Endodermal cell (in vitro differentiated cells): ENCODE data around the gene CIT. TPM values are rescaled to one million over a fixed set of nuclear protein-coding genes. Genes with fewer than 3 reads are reported as not detected.

Experiments
- DNase-seq: peaks from one replicate; pipeline ENCODE4 v3.0.0-alpha.2; 2017
- H3K27ac ChIP-seq: 2 replicates; pipeline ENCODE4 v1.5.1; 2013; ENCODE audit warnings: mild to moderate bottlenecking, low read depth, low read length, moderate library complexity
- H3K27me3 ChIP-seq: 2 replicates; pipeline ENCODE4 v1.6.1; 2013; ENCODE audit warnings: mild to moderate bottlenecking, low read length, moderate library complexity; ENCODE audit not compliant: insufficient read depth, control insufficient read depth, poor library complexity, severe bottlenecking
- H3K36me3 ChIP-seq: 2 replicates; pipeline ENCODE4 v1.7.0; 2013; ENCODE audit warnings: mild to moderate bottlenecking, low read length, moderate library complexity; ENCODE audit not compliant: control insufficient read depth, insufficient read depth
- H3K4me1 ChIP-seq: one replicate; pipeline ENCODE4 v1.7.0; 2013; ENCODE audit warnings: low read length; ENCODE audit not compliant: control insufficient read depth, insufficient read depth
- H3K4me3 ChIP-seq: 2 replicates; pipeline ENCODE4 v1.5.1; 2013; ENCODE audit warnings: mild to moderate bottlenecking, low read length, moderate library complexity
- H3K9ac ChIP-seq: 2 replicates; pipeline ENCODE4 v1.6.1; 2013; ENCODE audit warnings: mild to moderate bottlenecking, low read length, moderate library complexity; ENCODE audit not compliant: poor library complexity, severe bottlenecking; ENCODE audit errors: extremely low read depth
- H3K9me3 ChIP-seq: 2 replicates; pipeline ENCODE4 v1.6.1; 2013; ENCODE audit warnings: mild to moderate bottlenecking, low read length, moderate library complexity; ENCODE audit not compliant: control insufficient read depth
- H3K27ac Mint-ChIP-seq: 2 replicates; pipeline ENCODE4 v1.8.0; 2020; ENCODE audit warnings: mixed read lengths
- H3K27me3 Mint-ChIP-seq: 2 replicates; pipeline ENCODE4 v1.8.0; 2021; ENCODE audit warnings: mild to moderate bottlenecking, mixed read lengths; ENCODE audit not compliant: insufficient read depth
- H3K36me3 Mint-ChIP-seq: 2 replicates; pipeline ENCODE4 v1.8.0; 2020; ENCODE audit warnings: low read depth, mixed read lengths
- H3K4me1 Mint-ChIP-seq: 2 replicates; pipeline ENCODE4 v1.8.0; 2020; ENCODE audit warnings: mixed read lengths
- H3K4me3 Mint-ChIP-seq: 2 replicates; pipeline ENCODE4 v1.8.0; 2020; ENCODE audit warnings: mild to moderate bottlenecking, moderate library complexity, mixed read lengths
- H3K9me3 Mint-ChIP-seq: 2 replicates; pipeline ENCODE4 v1.8.0; 2020; ENCODE audit warnings: mild to moderate bottlenecking, mixed read lengths
- CTCF ChIP-seq: fragments of 200-600 bp; sonication (generic); conservative IDR thresholded peaks from 2 replicates; pipeline ENCODE4 v1.5.0; 2021; ENCODE audit warnings: antibody characterized with exemption, mild to moderate bottlenecking
- WGBS, 2 experiments: methylation state at CpG; one replicate each; pipeline versions ENCODE4 v1.1.5 to v1.1.7; 2013; ENCODE audit warnings: missing lambda C conversion rate in 2 of 2, mixed read lengths in 1 of 2; ENCODE audit not compliant: insufficient coverage in 1 of 2, insufficient read length in 1 of 2; 5-methylcytosine and 5-hydroxymethylcytosine counted together
- total RNA-seq, 2 donors: library from RNA; stranded (reverse); fragmentation: NEBNext Ultra II Directional in 1 of 2; extraction: Animal tissue kit (Norgen Biotek cat#: 25700) in 1 of 2; gene quantifications; 2 replicates in 1 of 2; 3 replicates in 1 of 2; pipeline ENCODE4 v1.2.1, GENCODE V29; 2021

CIT gene
- total RNA-seq, 2 donors from 2014 or later, result 57.3 to 79.1 TPM

- H3K36me3 ChIP-seq, result peaks cover 44% of the 10 kb centered on the region
- H3K27ac ChIP-seq, result no peak overlapping the region
- H3K9me3 Mint-ChIP-seq, result peaks cover 10% of the 10 kb centered on the region
- TF ChIP-seq CTCF, result no peak
- 93 to 96% methylated on average over 2 to 4 of the region's 4 CpGs for WGBS, 2 experiments
- no peaks in the 10 kb centered on the region for H3K4me1 ChIP-seq
- H3K36me3 Mint-ChIP-seq, result peaks cover 46% of the 10 kb centered on the region
- no peak overlapping the region for H3K27ac Mint-ChIP-seq
- peaks cover 8% of the 10 kb centered on the region for H3K4me1 Mint-ChIP-seq
- H3K4me3 ChIP-seq, result no peak overlapping the region
- H3K9ac ChIP-seq, result no peak overlapping the region
- H3K27me3 ChIP-seq, result no peaks in the 10 kb centered on the region
- no peaks in the 10 kb centered on the region for H3K27me3 Mint-ChIP-seq
- H3K4me3 Mint-ChIP-seq, result no peak overlapping the region
- H3K9me3 ChIP-seq, result no peaks in the 10 kb centered on the region
- no peak for DNase-seq
These were observed 90.6 kb downstream of the CIT start for GRCh38 chr12:119786539-119786938.

DNA sequence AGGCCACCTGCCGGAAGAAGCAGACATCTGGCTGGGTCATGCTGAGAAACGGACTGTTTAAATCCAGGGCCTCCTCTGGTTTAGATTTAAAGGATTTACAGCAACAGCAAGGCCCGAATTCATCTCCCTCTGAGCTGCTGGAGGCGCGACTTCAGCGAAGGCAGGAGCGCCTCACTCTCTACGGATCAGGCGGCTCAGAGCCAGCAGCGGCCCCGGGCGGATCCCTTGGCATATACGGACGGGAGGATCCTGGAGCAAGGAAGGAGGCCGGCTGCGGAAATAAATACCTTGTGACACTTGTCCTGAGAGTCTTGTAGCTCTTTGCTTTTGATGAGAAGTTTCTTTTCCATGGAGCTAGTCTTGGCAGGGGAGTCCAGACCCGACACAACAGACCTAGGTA lies 92.4 kb downstream of the CIT start:
- Mint-ChIP-seq H3K4me1 (peaks cover 10% of the 10 kb centered on the region), H3K36me3 (peaks cover 49% of the 10 kb centered on the region), H3K4me3 (no peak overlapping the region), H3K27ac (no peak overlapping the region), H3K27me3 (no peaks in the 10 kb centered on the region), H3K9me3 (peaks cover 10% of the 10 kb centered on the region)
- H3K4me1 ChIP-seq, result no peaks in the 10 kb centered on the region
- no peak for TF ChIP-seq CTCF
- 88 to 96% methylated on average over 6 to 17 of the region's 17 CpGs for WGBS, 2 experiments
- peaks cover 47% of the 10 kb centered on the region for H3K36me3 ChIP-seq
- no peaks in the 10 kb centered on the region for H3K27me3 ChIP-seq
- DNase-seq, result no peak
- no peaks in the 10 kb centered on the region for H3K9me3 ChIP-seq
- no peak overlapping the region for H3K9ac ChIP-seq
- no peak overlapping the region for H3K27ac ChIP-seq
- no peak overlapping the region for H3K4me3 ChIP-seq

GRCh38 chr12:119783787-119784186 lies 93.3 kb downstream of the CIT start:
- Histone ChIP-seq H3K27me3 (no peaks in the 10 kb centered on the region), H3K9ac (no peak overlapping the region), H3K9me3 (no peaks in the 10 kb centered on the region), H3K27ac (no peak overlapping the region), H3K4me1 (no peaks in the 10 kb centered on the region), H3K4me3 (no peak overlapping the region), H3K36me3 (peaks cover 53% of the 10 kb centered on the region)
- Mint-ChIP-seq H3K36me3 (peaks cover 54% of the 10 kb centered on the region), H3K4me1 (peaks cover 5% of the 10 kb centered on the region), H3K4me3 (no peak overlapping the region), H3K9me3 (peaks cover 10% of the 10 kb centered on the region), H3K27ac (no peak overlapping the region), H3K27me3 (no peaks in the 10 kb centered on the region)
- no peak for DNase-seq
- 94 to 100% methylated on average over 6 of the region's 6 CpGs for WGBS, 2 experiments
- TF ChIP-seq CTCF, result no peak
